ENCODE measurements around the gene CNTNAP5. TPM values are rescaled to one million over a fixed set of nuclear protein-coding genes. Genes with fewer than 3 reads are reported as not detected.

CNTNAP5 gene
- total and polyA plus RNA-seq, 2 of the 8 experiments (the other 6 are each of a cell fraction or from before 2014, with no cell fraction given): 0.11 to 0.76 TPM

DNA sequence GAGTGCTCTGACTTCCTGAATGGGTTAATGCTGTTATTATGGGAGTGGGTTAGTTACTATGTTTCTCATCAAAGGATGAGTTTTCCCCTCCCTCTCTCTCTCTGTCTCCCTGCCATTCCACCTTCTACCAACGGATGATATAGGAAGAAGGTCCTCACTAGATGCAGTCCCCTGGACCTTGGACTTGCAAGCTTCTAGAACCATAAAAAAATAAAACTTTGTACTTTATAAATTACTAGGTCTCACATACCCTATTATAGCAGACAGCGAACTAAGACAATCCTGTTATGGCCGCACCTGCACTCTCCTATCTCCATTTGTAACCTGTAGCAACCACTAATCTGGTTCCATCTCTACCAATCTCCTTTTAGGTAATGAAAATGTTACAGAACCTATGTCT is 564.9 kb downstream of the CNTNAP5 start (continued):
- no peak for TF ChIP-seq HDAC2 (IDR thresholded peaks at IDR 0.05; ENCODE audit: borderline replicate concordance in 1 of 2, low read depth in 2 of 2, low read length in 2 of 2)

All from H1 (cell line).